ENCODE data around the gene TMED8.

- TF ChIP-seq ZNF670 (CRISPR knock-in tag; IDR thresholded peaks at IDR 0.05; ENCODE audit: borderline replicate concordance) (no peak), JUND (CRISPR knock-in tag; IDR thresholded peaks at IDR 0.05) (no peak)
These were observed 49.5 kb upstream of the TMED8 start for GRCh38 chr14:77426396-77426795.
